Measurements from ENCODE around the gene CHMP2A. TPM values are rescaled to one million over a fixed set of nuclear protein-coding genes. Genes with fewer than 3 reads are reported as not detected.

CHMP2A gene
- total RNA-seq, 1 experiment from 2014 or later, result 154 TPM

GRCh38 chr19:58560921-58561320 is 6.0 kb upstream of the CHMP2A start:
- peak overlapping the region; percentile 98 for H3K4me3 Mint-ChIP-seq (ENCODE audit: unreplicated experiment)
- H3K27me3 Mint-ChIP-seq (ENCODE audit: insufficient read depth, unreplicated experiment), result no peaks in the 10 kb centered on the region
- peaks cover 61% of the 10 kb centered on the region for H3K36me3 Mint-ChIP-seq (ENCODE audit: insufficient read depth, unreplicated experiment)
- no peaks in the 10 kb centered on the region for H3K9me3 Mint-ChIP-seq (ENCODE audit: unreplicated experiment)
- POLR2A ChIA-PET, result interaction anchor here (1.5 to 7.2 kb wide), 4 partner anchors 11 to 41 kb away, joined by 4 to 77 read pairs (median 38); partner anchors contain the start of genes MZF1, TRIM28 and ZBTB45
- no peak overlapping the region for H3K27ac Mint-ChIP-seq (ENCODE audit: low read depth, unreplicated experiment)
- BruUV-seq (replicated peaks), result no TSS peak
- CTCF ChIA-PET, result interaction anchor here (1.2 kb wide), 1 partner anchor 12 kb away, joined by 4 read pairs; no protein-coding TSS in a partner anchor
- no peak for DNase-seq (ENCODE audit: unreplicated experiment)
- peaks cover 29% of the 10 kb centered on the region for H3K4me1 Mint-ChIP-seq (ENCODE audit: insufficient read depth, unreplicated experiment)
- intact Hi-C loops (cut with micrococcal nuclease), result no loop called here
- no peak for TF ChIP-seq CTCF (IDR thresholded peaks at IDR 0.05; ENCODE audit: unreplicated experiment)

- peak overlapping the region; percentile 99 for H3K27ac Mint-ChIP-seq (ENCODE audit: low read depth, unreplicated experiment)
- peaks cover 60% of the 10 kb centered on the region for H3K36me3 Mint-ChIP-seq (ENCODE audit: insufficient read depth, unreplicated experiment)
- no peaks in the 10 kb centered on the region for H3K27me3 Mint-ChIP-seq (ENCODE audit: insufficient read depth, unreplicated experiment)
- no peak for TF ChIP-seq CTCF (IDR thresholded peaks at IDR 0.05; ENCODE audit: unreplicated experiment)
- peaks cover 29% of the 10 kb centered on the region for H3K4me1 Mint-ChIP-seq (ENCODE audit: insufficient read depth, unreplicated experiment)
- H3K9me3 Mint-ChIP-seq (ENCODE audit: unreplicated experiment), result no peaks in the 10 kb centered on the region
- CTCF ChIA-PET, result interaction anchor here (1.2 kb wide), 2 partner anchors 10 to 12 kb away, joined by 3 to 4 read pairs; no protein-coding TSS in a partner anchor
- peak overlapping the region; percentile 98 for H3K4me3 Mint-ChIP-seq (ENCODE audit: unreplicated experiment)
- DNase-seq (ENCODE audit: unreplicated experiment), result no peak
- POLR2A ChIA-PET, result interaction anchor here (0.8 to 7.2 kb wide), 6 partner anchors 8 to 46 kb away, joined by 5 to 77 read pairs (median 32); partner anchors contain the start of genes MZF1, TRIM28 and ZBTB45
- BruUV-seq (replicated peaks), result no TSS peak
- intact Hi-C loops (cut with micrococcal nuclease), result no loop called here
These were observed 5.3 kb upstream of the CHMP2A start for GRCh38 chr19:58560007-58560887.

GRCh38 chr19:58559275-58560006 is 4.5 kb upstream of the CHMP2A start:
- peak overlapping the region; percentile 98 for H3K4me3 Mint-ChIP-seq (ENCODE audit: unreplicated experiment)
- H3K36me3 Mint-ChIP-seq (ENCODE audit: insufficient read depth, unreplicated experiment), result peaks cover 68% of the 10 kb centered on the region
- no peaks in the 10 kb centered on the region for H3K9me3 Mint-ChIP-seq (ENCODE audit: unreplicated experiment)
- H3K27me3 Mint-ChIP-seq (ENCODE audit: insufficient read depth, unreplicated experiment), result no peaks in the 10 kb centered on the region
- TSS peak; percentile 61 for BruUV-seq (replicated peaks)
- DNase-seq (ENCODE audit: unreplicated experiment), result peak; percentile 95
- POLR2A ChIA-PET, result interaction anchor here (0.7 to 7.2 kb wide), 8 partner anchors 9 to 81 kb away, joined by 4 to 77 read pairs (median 24); partner anchors contain the start of genes MZF1, TRIM28 and ZBTB45
- H3K27ac Mint-ChIP-seq (ENCODE audit: low read depth, unreplicated experiment), result peak overlapping the region; percentile 99
- intact Hi-C loops (cut with micrococcal nuclease), result loop anchor here (2.0 kb wide), 1 partner anchor 13 kb away; the partner anchor contains the start of gene MZF1
- H3K4me1 Mint-ChIP-seq (ENCODE audit: insufficient read depth, unreplicated experiment), result peaks cover 31% of the 10 kb centered on the region
- CTCF ChIA-PET, result interaction anchor here (0.6 to 1.2 kb wide), 3 partner anchors 11 to 53 kb away, joined by 3 read pairs; no protein-coding TSS in a partner anchor
- no peak for TF ChIP-seq CTCF (IDR thresholded peaks at IDR 0.05; ENCODE audit: unreplicated experiment)
